ENCODE data around the gene ATG4C. TPM values are rescaled to one million over a fixed set of nuclear protein-coding genes. Genes with fewer than 3 reads are reported as not detected.

ATG4C gene
- polyA plus RNA-seq, 3 donors, result 19.7 to 20.5 (median 20.3) TPM

DNA sequence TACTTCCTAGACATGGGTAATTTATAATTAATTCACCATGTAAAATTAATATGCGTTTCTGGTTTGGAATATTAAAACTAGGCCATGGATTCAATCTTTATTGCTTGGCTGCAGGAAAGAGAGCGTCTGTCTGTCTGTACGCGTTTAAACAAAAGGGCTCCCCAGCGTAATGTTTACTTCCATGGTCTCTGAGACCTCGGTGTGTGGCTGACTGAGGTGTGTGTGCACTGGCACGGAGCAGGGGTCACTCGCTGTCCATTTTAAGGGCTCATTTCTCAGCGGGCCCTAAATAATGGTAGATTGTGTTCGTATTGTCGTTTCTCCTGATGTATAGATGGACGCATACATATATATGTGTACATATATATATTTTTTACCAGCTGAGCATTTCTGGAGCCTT is 119.6 kb downstream of the ATG4C start:
- DNase-seq (ENCODE audit: low read depth in 3 of 3, low spot score in 2 of 3), result no peak

DNA sequence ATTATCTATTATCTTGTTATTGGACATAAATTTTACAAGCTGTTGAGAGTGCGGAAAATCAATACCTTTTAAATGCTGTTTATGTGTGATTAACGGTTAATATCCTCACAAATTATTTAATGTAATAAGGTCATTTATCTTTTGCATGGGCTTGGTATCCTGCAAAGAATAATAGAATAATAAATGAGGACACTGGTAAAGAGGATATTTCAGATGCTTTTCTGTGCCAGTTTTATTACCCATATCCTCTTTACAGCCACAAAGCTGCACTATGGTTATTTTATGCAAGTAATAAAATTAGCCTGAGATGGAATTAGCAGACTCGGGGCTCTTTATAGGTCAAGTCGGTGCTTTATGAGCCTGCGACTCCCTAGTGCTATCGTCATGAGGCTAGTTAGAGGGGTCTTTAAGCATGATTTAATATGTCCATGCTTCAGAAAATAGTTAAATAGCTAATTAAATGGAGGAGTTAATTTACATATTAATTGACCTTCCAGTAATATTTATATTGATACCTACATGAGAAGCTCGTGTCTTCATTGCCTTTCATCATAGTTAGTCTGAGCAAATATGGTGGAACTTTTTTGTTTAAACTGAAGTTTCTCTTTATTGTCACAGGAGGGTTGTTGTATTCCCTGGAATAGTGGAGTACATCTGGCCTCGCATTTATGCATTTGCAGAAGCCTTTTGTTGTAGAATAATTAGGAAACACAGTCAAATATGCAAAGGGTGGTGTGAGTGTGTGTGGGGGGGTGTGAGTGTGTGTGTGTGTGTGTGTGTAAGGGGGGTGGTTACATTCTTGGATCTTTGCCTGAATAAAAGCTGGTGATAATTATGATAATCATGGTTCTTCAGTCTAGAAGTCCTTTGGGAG is 120.3 kb downstream of the ATG4C start:
- no peak for DNase-seq (ENCODE audit: low read depth in 3 of 3, low spot score in 2 of 3)

DNA sequence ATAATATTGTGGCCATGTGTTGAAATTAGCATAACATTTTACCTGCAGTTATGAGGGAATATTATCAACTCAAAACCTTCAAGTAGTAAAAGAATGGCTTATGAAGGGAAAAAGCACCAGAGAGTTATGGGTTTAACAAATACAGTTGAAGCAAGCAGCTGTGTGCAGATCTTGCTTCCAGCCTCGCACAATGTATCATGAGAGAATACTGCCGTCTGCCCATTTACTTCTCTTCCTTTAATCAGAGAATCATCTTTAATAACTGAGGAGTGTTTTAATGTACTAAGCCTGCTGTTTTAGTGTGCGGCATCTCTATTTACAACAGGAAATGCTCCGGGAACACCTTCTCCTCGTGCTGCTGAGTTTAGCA is 120.9 kb downstream of the ATG4C start:
- no peak for DNase-seq (ENCODE audit: low read depth in 3 of 3, low spot score in 2 of 3)

DNA sequence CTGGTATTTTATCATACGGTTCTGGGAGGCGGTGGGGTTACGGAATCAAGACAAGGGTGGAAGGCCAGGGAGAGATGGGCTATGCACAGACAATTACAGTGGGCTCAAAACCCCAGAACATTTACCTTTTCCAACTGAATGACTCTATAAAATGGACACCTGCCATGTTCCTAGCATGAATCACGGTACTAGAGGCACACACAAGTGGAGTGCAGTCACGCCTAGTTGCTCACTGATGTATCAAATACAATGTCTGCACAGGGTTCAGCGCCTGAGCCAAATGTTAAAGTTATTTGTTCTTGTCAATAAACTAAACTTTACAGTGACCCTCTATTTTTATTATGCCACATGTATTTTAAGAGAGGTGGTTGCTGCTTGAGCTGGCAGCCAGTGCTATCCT is 121.4 kb downstream of the ATG4C start:
- DNase-seq (ENCODE audit: low read depth in 3 of 3, low spot score in 2 of 3), result peak in 1 of 3 donors; percentile 5

DNA sequence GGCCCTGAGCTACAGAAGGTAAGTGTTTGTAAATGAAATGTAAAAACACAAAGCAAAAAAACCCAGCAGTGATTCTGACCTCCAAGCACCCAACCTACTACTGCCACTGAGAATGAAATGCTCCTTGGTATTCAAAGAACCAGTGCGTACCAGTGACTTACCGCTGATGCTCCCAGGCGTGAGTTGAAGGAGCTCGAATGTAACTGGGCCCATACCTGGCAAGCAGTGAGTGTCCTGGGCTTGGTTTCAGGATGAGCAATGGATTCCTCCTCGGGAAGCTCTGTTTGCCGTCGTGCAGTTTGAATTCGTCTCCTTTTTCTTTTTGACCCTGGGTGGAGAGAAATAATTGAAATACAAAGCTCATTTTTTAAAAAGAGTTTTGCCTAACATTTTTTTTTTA is 121.9 kb downstream of the ATG4C start:
- no peak for DNase-seq (ENCODE audit: low read depth in 3 of 3, low spot score in 2 of 3)

DNA sequence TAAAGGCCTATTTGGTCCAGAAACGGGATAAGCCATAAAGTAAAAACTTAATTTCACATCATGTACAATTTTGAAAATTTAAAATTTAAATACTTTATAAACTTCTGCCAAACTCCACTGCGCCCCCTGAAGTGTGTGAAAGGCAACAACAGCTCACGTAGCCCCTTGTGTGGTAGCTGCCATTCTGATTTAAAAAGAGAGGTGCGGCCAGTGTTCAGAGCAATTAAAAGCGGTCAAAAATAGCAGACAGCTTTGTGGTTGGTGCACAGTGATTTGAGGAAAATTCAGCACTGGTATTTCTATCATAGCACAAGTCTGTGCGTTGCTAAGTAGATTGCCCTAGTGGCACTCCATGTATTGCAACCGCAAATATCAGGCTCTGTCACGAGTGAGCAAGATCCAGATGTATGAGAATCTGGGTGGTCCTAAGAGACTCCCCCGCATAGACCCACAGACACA is 122.5 kb downstream of the ATG4C start:
- DNase-seq (ENCODE audit: low read depth in 3 of 3, low spot score in 2 of 3), result no peak

DNA sequence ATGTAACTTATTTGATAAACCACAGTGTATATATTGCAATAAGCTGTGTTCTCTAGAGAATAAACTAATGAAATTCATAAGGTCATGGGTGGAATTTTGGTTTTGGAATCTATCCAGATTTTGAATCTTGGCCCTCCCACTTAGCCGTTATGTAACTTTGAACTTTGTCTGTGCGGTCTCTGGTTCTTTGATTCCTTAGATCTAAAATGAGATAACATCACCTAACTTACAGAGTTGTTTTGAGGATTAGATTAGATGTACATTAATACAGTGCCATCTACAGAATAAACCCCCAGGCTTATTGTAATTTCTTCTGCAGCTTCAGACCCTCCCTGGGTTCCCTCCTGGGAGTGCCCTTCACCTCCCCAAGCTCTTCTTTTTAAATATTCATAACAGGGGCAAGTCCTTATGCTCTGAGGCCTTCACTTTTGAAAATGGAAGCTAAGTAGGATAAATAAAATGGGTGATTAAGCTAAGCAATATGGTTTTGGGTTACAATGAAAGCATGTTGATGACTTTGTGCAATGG is 124.3 kb downstream of the ATG4C start:
- DNase-seq (ENCODE audit: low read depth in 3 of 3, low spot score in 2 of 3), result no peak

DNA sequence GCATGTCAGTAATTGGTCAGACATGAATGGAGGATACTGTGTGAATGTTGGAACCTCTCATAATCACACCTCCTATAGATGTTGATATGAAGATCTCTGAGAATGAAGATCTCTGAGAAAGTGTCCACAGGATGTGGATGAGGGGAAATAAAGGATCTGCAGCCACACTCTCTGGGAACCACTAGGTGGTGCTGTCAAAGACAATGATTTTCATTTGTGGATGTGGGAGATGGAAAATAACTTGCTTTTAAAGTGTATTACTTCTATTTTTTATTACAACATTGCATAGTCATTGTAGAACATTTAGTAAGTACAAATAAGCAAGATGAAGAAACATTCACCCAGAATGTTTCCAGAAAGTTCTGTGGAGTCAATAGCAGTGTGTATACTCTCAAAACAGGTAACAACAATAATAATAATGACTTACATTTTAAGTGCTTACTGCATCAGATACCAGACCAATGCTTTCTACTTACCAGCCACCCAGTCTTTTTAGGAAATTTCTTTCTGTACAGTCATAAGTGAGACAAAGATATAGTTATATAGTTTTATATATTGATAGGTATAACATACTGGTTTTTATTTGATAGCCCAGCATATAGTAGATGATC is 128.2 kb downstream of the ATG4C start:
- no peak for DNase-seq (ENCODE audit: low read depth in 3 of 3, low spot score in 2 of 3)

Other genes starting within 250 kb of the ATG4C start
- gene ANGPTL3, start 186.6 kb upstream of the ATG4C start, polyA plus RNA-seq (ENCODE audit: insufficient read length in 3 of 3), result 10 to 100 TPM in 2 of 3 donors, 1 to 10 TPM in 1; 7.4 to 14.3 (median 13.4) TPM
- 10 to 100 TPM; 49.8 to 67.5 (median 56.0) TPM for gene DOCK7, start 95.7 kb upstream of the ATG4C start, polyA plus RNA-seq (ENCODE audit: insufficient read length in 3 of 3)